OCI-LY7 (cell line): ENCODE measurements around the gene FUT8. TPM values are rescaled to one million over a fixed set of nuclear protein-coding genes. Genes with fewer than 3 reads are reported as not detected.

Source experiments
- BruUV-seq: library from RNA; stranded (reverse); fragments of 400-500 nt; replicated peaks from 2 replicates; lab custom pipeline; 2021; lab: Mats Ljungman, UMichigan
- CTCF ChIA-PET: fragments of 300-600 bp; sonication (Branson Sonifier 250); formaldehyde crosslinking; loops from one replicate; lab custom pipeline; 2022; ENCODE audit warnings: antibody characterized with exemption; ENCODE audit not compliant: unreplicated experiment; lab: Charles Lee
- POLR2A ChIA-PET: fragments of 300-600 bp; sonication (Branson Sonifier 250); formaldehyde crosslinking; loops from one replicate; lab custom pipeline; 2022; ENCODE audit warnings: antibody characterized with exemption; lab: Charles Lee
- DNase-seq: peaks from one replicate; pipeline ENCODE4 v3.0.0-alpha.2; 2015; ENCODE audit warnings: low spot score
- H2AFZ ChIP-seq: fragments of 200-600 bp; sonication (generic), shearing (Covaris generic); 2 replicates; pipeline ENCODE4 v1.6.1; 2014; ENCODE audit warnings: mild to moderate bottlenecking, antibody characterized with exemption, low read length, moderate library complexity
- H3K27ac ChIP-seq: fragments of 200-600 bp; sonication (generic); 2 replicates; pipeline ENCODE4 v1.5.1; 2014; ENCODE audit warnings: mixed run types, low read depth, mild to moderate bottlenecking, moderate library complexity, low read length, inconsistent platforms; ENCODE audit not compliant: poor library complexity, severe bottlenecking
- H3K36me3 ChIP-seq: fragments of 200-600 bp; sonication (generic); 2 replicates; pipeline ENCODE4 v1.6.1; 2014; ENCODE audit warnings: mild to moderate bottlenecking, antibody characterized with exemption, low read length, moderate library complexity, mixed read lengths; ENCODE audit not compliant: insufficient read depth
- H3K4me1 ChIP-seq: fragments of 200-600 bp; sonication (generic); 2 replicates; pipeline ENCODE4 v1.5.1; 2014; ENCODE audit warnings: mild to moderate bottlenecking, low read length; ENCODE audit not compliant: insufficient read depth, poor library complexity, severe bottlenecking
- H3K4me2 ChIP-seq: fragments of 200-600 bp; sonication (generic); 2 replicates; pipeline ENCODE4 v1.6.1; 2014; ENCODE audit warnings: mild to moderate bottlenecking, low read length
- H3K4me3 ChIP-seq: fragments of 200-600 bp; sonication (generic); 2 replicates; pipeline ENCODE4 v1.5.1; 2014; ENCODE audit warnings: mild to moderate bottlenecking, low read depth, low read length; ENCODE audit not compliant: poor library complexity, severe bottlenecking
- H3K79me2 ChIP-seq: fragments of 200-600 bp; sonication (generic); 2 replicates; pipeline ENCODE4 v1.6.1; 2016; ENCODE audit warnings: low read depth, mild to moderate bottlenecking, low read length, moderate library complexity, mixed read lengths; ENCODE audit not compliant: insufficient read depth
- H3K9me2 ChIP-seq: fragments of 200-600 bp; sonication (generic); 2 replicates; pipeline ENCODE4 v1.6.1; 2016; ENCODE audit warnings: mild to moderate bottlenecking, low read length, mixed read lengths; ENCODE audit not compliant: insufficient read depth
- H3K9me3 ChIP-seq: fragments of 200-600 bp; sonication (generic); 2 replicates; pipeline ENCODE4 v1.6.1; 2014; ENCODE audit warnings: mild to moderate bottlenecking, mixed run types, low read length, mixed read lengths
- H4K20me1 ChIP-seq: fragments of 200-600 bp; sonication (generic); 2 replicates; pipeline ENCODE4 v1.6.1; 2014; ENCODE audit warnings: mild to moderate bottlenecking, antibody characterized with exemption, low read length, moderate library complexity, mixed read lengths; ENCODE audit not compliant: insufficient read depth
- CTCF ChIP-seq: fragments of 200-600 bp; sonication (generic); conservative IDR thresholded peaks from 2 replicates; pipeline ENCODE4 v1.5.1; 2014; ENCODE audit warnings: mild to moderate bottlenecking, antibody characterized with exemption, low read length, moderate library complexity, mixed read lengths
- EZH2phosphoT487 ChIP-seq: fragments of 200-600 bp; sonication (generic); IDR thresholded peaks from 2 replicates; pipeline ENCODE4 v1.6.1; 2018; ENCODE audit warnings: low read depth, borderline replicate concordance, mild to moderate bottlenecking, mixed run types, antibody characterized with exemption, low read length, moderate library complexity, mixed read lengths
- intact Hi-C: fragments of 100-400 bp; cut with micrococcal nuclease; formaldehyde crosslinking; loops from one replicate; pipeline ENCODE4 v1.10.0; 2022; ENCODE audit not compliant: unreplicated experiment
- total RNA-seq, 2 experiments: library from RNA; depleted of rRNA in 1 of 2; stranded (reverse); fragments of >200 nt in 1 of 2; shearing (Covaris generic) in 1 of 2; gene quantifications; 2 replicates each; pipeline ENCODE4 v1.2.3, GENCODE V29; 2014 to 2022

Gene FUT8
- total RNA-seq, 2 experiments from 2014 or later = 90.3 to 174 TPM

GRCh38 chr14:65738339-65738738, 325.8 kb downstream of the FUT8 start:
- H3K9me3 ChIP-seq = no peaks in the 10 kb centered on the region
- no peak overlapping the region for H3K27ac ChIP-seq
- no peaks in the 10 kb centered on the region for H3K9me2 ChIP-seq
- no peaks in the 10 kb centered on the region for H3K79me2 ChIP-seq
- POLR2A ChIA-PET = no interaction called here
- H4K20me1 ChIP-seq = no peaks in the 10 kb centered on the region
- DNase-seq = no peak
- no TSS peak for BruUV-seq
- H3K36me3 ChIP-seq = peaks cover 91% of the 10 kb centered on the region
- no peaks in the 10 kb centered on the region for H3K4me1 ChIP-seq
- TF ChIP-seq EZH2phosphoT487 (no peak), CTCF (no peak)
- CTCF ChIA-PET = no interaction called here
- H3K4me2 ChIP-seq = no peak overlapping the region
- H3K4me3 ChIP-seq = no peak overlapping the region
- intact Hi-C loops = loop anchor here (10.0 kb wide), 1 partner anchor 454 kb away; no protein-coding TSS in a partner anchor
- H2AFZ ChIP-seq = no peak overlapping the region

- intact Hi-C loops = no loop called here
- Histone ChIP-seq H3K4me3 (no peak overlapping the region), H3K4me1 (no peaks in the 10 kb centered on the region), H3K79me2 (no peaks in the 10 kb centered on the region), H3K27ac (no peak overlapping the region), H2AFZ (no peak overlapping the region), H3K36me3 (peaks cover 59% of the 10 kb centered on the region), H3K9me3 (no peaks in the 10 kb centered on the region), H4K20me1 (no peaks in the 10 kb centered on the region), H3K4me2 (no peak overlapping the region), H3K9me2 (no peaks in the 10 kb centered on the region)
- TF ChIP-seq CTCF (no peak), EZH2phosphoT487 (no peak)
- DNase-seq = no peak
- ChIA-PET CTCF (no interaction called here), POLR2A (no interaction called here)
- BruUV-seq = no TSS peak
Observed at GRCh38 chr14:65745396-65746190, 333.1 kb downstream of the FUT8 start.

GRCh38 chr14:65748796-65749195, 336.3 kb downstream of the FUT8 start:
- BruUV-seq = no TSS peak
- no peaks in the 10 kb centered on the region for H3K9me2 ChIP-seq
- H3K27ac ChIP-seq = no peak overlapping the region
- no peak for TF ChIP-seq CTCF
- TF ChIP-seq EZH2phosphoT487 = no peak
- no peaks in the 10 kb centered on the region for H4K20me1 ChIP-seq
- POLR2A ChIA-PET = no interaction called here
- DNase-seq = no peak
- H3K4me2 ChIP-seq = no peak overlapping the region
- no peaks in the 10 kb centered on the region for H3K79me2 ChIP-seq
- no peak overlapping the region for H2AFZ ChIP-seq
- H3K4me1 ChIP-seq = no peaks in the 10 kb centered on the region
- CTCF ChIA-PET = no interaction called here
- H3K9me3 ChIP-seq = no peaks in the 10 kb centered on the region
- H3K4me3 ChIP-seq = no peak overlapping the region
- H3K36me3 ChIP-seq = peaks cover 34% of the 10 kb centered on the region
- intact Hi-C loops = no loop called here
